IMR-90 (cell line): ENCODE data around the gene TGM6. TPM values are rescaled to one million over a fixed set of nuclear protein-coding genes. Genes with fewer than 3 reads are reported as not detected.

Source experiments
- ATAC-seq: fragments of 200-7000 bp; cut with Tn5 transposase; 2 replicates; pipeline ENCODE4 v1.9.1; 2020; ENCODE audit warnings: low read depth, mild to moderate bottlenecking, moderate library complexity
- BruUV-seq: library from RNA; stranded (reverse); fragments of 400-500 nt; replicated peaks from 2 replicates; lab custom pipeline; 2021; lab: Mats Ljungman, UMichigan
- CTCF ChIA-PET: fragments of 300-600 bp; formaldehyde crosslinking; extraction: SDS; loops from one replicate; lab custom pipeline; 2021; ENCODE audit warnings: antibody characterized with exemption; lab: Yijun Ruan, JAX
- POLR2A ChIA-PET: fragments of 300-600 bp; sonication (Branson Sonifier 250); formaldehyde crosslinking; loops from one replicate; lab custom pipeline; 2022; ENCODE audit warnings: antibody characterized with exemption; ENCODE audit not compliant: unreplicated experiment; lab: Charles Lee
- DNase-seq: peaks from one replicate; pipeline ENCODE4 v3.0.0; 2013
- H2AFZ ChIP-seq: replicated peaks from 2 replicates; pipeline ENCODE3; 2013; ENCODE audit warnings: low read length, mild to moderate bottlenecking; ENCODE audit not compliant: poor library complexity
- H2AK5ac ChIP-seq: 2 replicates; pipeline ENCODE4 v1.6.1; 2013; ENCODE audit warnings: low read depth, low read length, inconsistent platforms
- H2AK9ac ChIP-seq: replicated peaks from 2 replicates; pipeline ENCODE3; 2013; ENCODE audit warnings: mild to moderate bottlenecking, low read depth, low read length, moderate library complexity; ENCODE audit not compliant: poor library complexity
- H2BK120ac ChIP-seq: 2 replicates; pipeline ENCODE4 v1.6.1; 2013; ENCODE audit warnings: low read depth, low read length, inconsistent platforms
- H2BK15ac ChIP-seq: 3 replicates; pipeline ENCODE4 v1.6.1; 2013; ENCODE audit warnings: low read depth, low read length, inconsistent platforms
- H2BK20ac ChIP-seq: 2 replicates; pipeline ENCODE4 v1.6.1; 2013; ENCODE audit warnings: low read depth, mild to moderate bottlenecking, inconsistent platforms, low read length, moderate library complexity
- H2BK5ac ChIP-seq: 2 replicates; pipeline ENCODE4 v1.6.1; 2013; ENCODE audit warnings: mild to moderate bottlenecking, low read depth, low read length, inconsistent platforms; ENCODE audit not compliant: poor library complexity, severe bottlenecking
- H3K14ac ChIP-seq: replicated peaks from 2 replicates; pipeline ENCODE4 v1.6.1; 2013; ENCODE audit warnings: low read depth, low read length, inconsistent platforms
- H3K18ac ChIP-seq: 2 replicates; pipeline ENCODE4 v1.6.1; 2013; ENCODE audit warnings: low read depth, low read length, control low read depth
- H3K23ac ChIP-seq: 2 replicates; pipeline ENCODE4 v1.6.1; 2013; ENCODE audit warnings: low read depth, low read length, inconsistent platforms
- H3K27ac ChIP-seq: 2 replicates; pipeline ENCODE4 v1.5.1; 2013; ENCODE audit warnings: mild to moderate bottlenecking, control low read depth, low read length; ENCODE audit not compliant: insufficient read depth
- H3K27me3 ChIP-seq: 2 replicates; pipeline ENCODE4 v1.6.1; 2013; ENCODE audit warnings: low read length; ENCODE audit not compliant: control insufficient read depth, insufficient read depth
- H3K36me3 ChIP-seq: 2 replicates; pipeline ENCODE4 v1.6.1; 2013; ENCODE audit warnings: low read length, mixed read lengths; ENCODE audit not compliant: control insufficient read depth, insufficient read depth
- H3K4ac ChIP-seq: 2 replicates; pipeline ENCODE4 v1.6.1; 2013; ENCODE audit warnings: low read depth, low read length, inconsistent platforms
- H3K4me1 ChIP-seq: 2 replicates; pipeline ENCODE4 v1.6.1; 2013; ENCODE audit warnings: low read length, mixed read lengths; ENCODE audit not compliant: control insufficient read depth, insufficient read depth
- H3K4me2 ChIP-seq: 2 replicates; pipeline ENCODE4 v1.6.1; 2013; ENCODE audit warnings: low read depth, mild to moderate bottlenecking, control low read depth, low read length, moderate library complexity
- H3K4me3 ChIP-seq: 2 replicates; pipeline ENCODE4 v1.5.1; 2013; ENCODE audit warnings: low read depth, mild to moderate bottlenecking, control low read depth, low read length, moderate library complexity; ENCODE audit not compliant: insufficient read depth
- H3K56ac ChIP-seq: 2 replicates; pipeline ENCODE4 v1.6.1; 2013; ENCODE audit warnings: low read length, inconsistent platforms; ENCODE audit not compliant: insufficient read depth; ENCODE audit errors: extremely low read depth
- H3K79me1 ChIP-seq, 2 experiments: 2 replicates each; pipeline ENCODE4 v1.6.1; 2013; ENCODE audit warnings: low read length in 2 of 2, inconsistent platforms in 1 of 2, low read depth in 1 of 2
- H3K9ac ChIP-seq: 2 replicates; pipeline ENCODE4 v1.6.1; 2013; ENCODE audit warnings: low read depth, low read length, control low read depth
- H3K9me1 ChIP-seq: 2 replicates; pipeline ENCODE4 v1.6.1; 2013; ENCODE audit warnings: low read length, inconsistent platforms; ENCODE audit not compliant: insufficient read depth
- H3K9me3 ChIP-seq: 2 replicates; pipeline ENCODE4 v1.6.1; 2013; ENCODE audit warnings: low read length; ENCODE audit not compliant: control insufficient read depth, insufficient read depth
- H4K20me1 ChIP-seq: 2 replicates; pipeline ENCODE4 v1.6.1; 2013; ENCODE audit warnings: low read length, inconsistent platforms; ENCODE audit not compliant: insufficient read depth
- H4K5ac ChIP-seq: 2 replicates; pipeline ENCODE4 v1.6.1; 2013; ENCODE audit warnings: mild to moderate bottlenecking, low read depth, low read length, control low read depth
- H4K8ac ChIP-seq, 2 experiments: 2 replicates each; pipeline ENCODE4 v1.6.1; 2013; ENCODE audit warnings: low read depth in 2 of 2, low read length in 2 of 2, control low read depth in 1 of 2, inconsistent platforms in 1 of 2
- H4K91ac ChIP-seq: 2 replicates; pipeline ENCODE4 v1.6.1; 2013; ENCODE audit warnings: low read depth, low read length, inconsistent platforms; ENCODE audit not compliant: insufficient read depth
- ELK1 ChIP-seq: fragments of 150-350 bp; IDR thresholded peaks from 2 replicates; pipeline ENCODE4 v1.6.1; 2016; ENCODE audit warnings: low read depth, mild to moderate bottlenecking, low read length, moderate library complexity, borderline replicate concordance
- MAFK ChIP-seq: IDR thresholded peaks from 2 replicates; pipeline ENCODE4 v1.6.1; 2012; ENCODE audit warnings: low read depth, low read length, improper control_type of control experiment
- NFE2L2 ChIP-seq: fragments of 150-350 bp; IDR thresholded peaks from 2 replicates; pipeline ENCODE4 v1.6.1; 2016; ENCODE audit warnings: low read depth, mild to moderate bottlenecking, low read length
- RAD21 ChIP-seq: IDR thresholded peaks from 2 replicates; pipeline ENCODE4 v1.6.1; 2012; ENCODE audit warnings: low read length, improper control_type of control experiment
- WGBS, 2 experiments: methylation state at CpG; one replicate each; pipeline versions ENCODE4 v1.1.5 to v1.1.7; 2013; ENCODE audit warnings: missing lambda C conversion rate in 2 of 2; ENCODE audit not compliant: insufficient read length in 1 of 2; ENCODE audit errors: extremely low coverage in 2 of 2; 5-methylcytosine and 5-hydroxymethylcytosine counted together
- dilution Hi-C: fragments of 300-500 bp; cut with HindIII; formaldehyde crosslinking; loops from one replicate; pipeline ENCODE4 v1.14.3; 2018; ENCODE audit warnings: low sequenced_read_pairs; ENCODE audit not compliant: unreplicated experiment
- in situ Hi-C: fragments of 300-500 bp; cut with MboI; formaldehyde crosslinking; loops from 3 replicates; pipeline ENCODE4 v1.14.3; 2019; ENCODE audit warnings: low sequenced_read_pairs, inconsistent platforms, mixed read lengths
- intact Hi-C: fragments of 100-400 bp; cut with micrococcal nuclease; formaldehyde crosslinking; loops from 2 replicates; pipeline ENCODE4 v1.10.0; 2022
- polyA plus RNA-seq, 3 experiments: library from polyadenylated mRNA; depleted of rRNA; stranded (reverse); fragments of >200 nt; gene quantifications; 2 replicates each; pipeline ENCODE4 v1.2.3, GENCODE V29; 2012; ENCODE audit warnings: low replicate concordance in 1 of 3
- total RNA-seq: library from RNA; depleted of rRNA; stranded (reverse); fragments of >200 nt; gene quantifications from 2 replicates; pipeline ENCODE4 v1.2.3, GENCODE V29; 2012

The TGM6 gene
- total and polyA plus RNA-seq, 2 of the 4 experiments (the other 2 are of a cell fraction), result not detected

DNA sequence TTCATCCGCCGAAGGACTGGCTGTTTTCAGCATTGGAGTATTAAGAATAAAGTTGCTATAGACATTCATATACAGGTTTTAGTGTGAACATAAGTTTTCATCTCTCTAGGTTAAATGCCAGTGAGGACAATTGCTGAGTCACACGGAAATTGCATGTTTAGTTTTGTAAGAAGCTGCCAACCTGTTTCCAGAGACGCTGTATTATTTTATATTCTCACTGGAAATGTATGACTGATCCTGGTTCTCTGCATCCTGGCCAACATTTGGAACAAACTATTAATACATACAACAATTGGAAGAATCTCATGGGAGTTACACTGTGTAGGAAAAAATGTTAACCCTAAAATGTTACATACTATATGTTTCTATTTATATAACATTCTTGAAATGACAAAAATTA is 16.7 kb upstream of the TGM6 start:
- no peaks in the 10 kb centered on the region for H3K9me1 ChIP-seq
- no peak overlapping the region for H2BK5ac ChIP-seq
- no peak for TF ChIP-seq MAFK
- 0 out of 2 replicates have a peak, but pooled peaks have one; percentile 17 for TF ChIP-seq NFE2L2
- no peak for TF ChIP-seq RAD21
- no peak for TF ChIP-seq ELK1
- no peaks in the 10 kb centered on the region for H3K9me3 ChIP-seq
- ATAC-seq (no peak), DNase-seq (no peak)
- no peak overlapping the region for H2AK9ac ChIP-seq
- intact Hi-C loops, result no loop called here
- H3K79me1 ChIP-seq, result no peaks in the 10 kb centered on the region
- no peak overlapping the region for H2BK20ac ChIP-seq
- no peaks in the 10 kb centered on the region for H4K20me1 ChIP-seq
- no peak overlapping the region for H3K4ac ChIP-seq
- H3K4me1 ChIP-seq, result no peaks in the 10 kb centered on the region
- H3K36me3 ChIP-seq, result no peaks in the 10 kb centered on the region
- H4K8ac ChIP-seq, result no peak overlapping the region
- no peak overlapping the region for H3K4me2 ChIP-seq
- no peak overlapping the region for H3K9ac ChIP-seq
- H4K91ac ChIP-seq, result no peak overlapping the region
- no TSS peak for BruUV-seq
- no peak overlapping the region for H3K27ac ChIP-seq
- H2BK120ac ChIP-seq, result no peak overlapping the region
- WGBS, 2 experiments, result no CpG with 5 or more reads among the region's 4 CpGs
- no peak overlapping the region for H3K14ac ChIP-seq
- H2AFZ ChIP-seq, result no peak overlapping the region
- no peak overlapping the region for H3K4me3 ChIP-seq
- ChIA-PET CTCF (interaction anchor here (0.5 kb wide), 1 partner anchor 183 kb away, joined by 3 read pairs; no protein-coding TSS in a partner anchor), POLR2A (no interaction called here)
- dilution Hi-C loops, result no loop called here
- no peak overlapping the region for H3K18ac ChIP-seq
- H2BK15ac ChIP-seq, result no peak overlapping the region
- no peak overlapping the region for H3K56ac ChIP-seq
- H2AK5ac ChIP-seq, result no peak overlapping the region
- H3K27me3 ChIP-seq, result no peaks in the 10 kb centered on the region; the same call in 1 of the 2 replicates
- H3K23ac ChIP-seq, result no peak overlapping the region
- H4K5ac ChIP-seq, result no peak overlapping the region
- in situ Hi-C loops, result no loop called here
